ENCODE results near the gene MEF2C. TPM values are rescaled to one million over a fixed set of nuclear protein-coding genes. Genes with fewer than 3 reads are reported as not detected.

Gene MEF2C
- total and polyA plus RNA-seq, 2 of the 13 experiments (the other 11 are each of a cell fraction or from before 2014, with no cell fraction given): 0.02 TPM; not detected in 1

DNA sequence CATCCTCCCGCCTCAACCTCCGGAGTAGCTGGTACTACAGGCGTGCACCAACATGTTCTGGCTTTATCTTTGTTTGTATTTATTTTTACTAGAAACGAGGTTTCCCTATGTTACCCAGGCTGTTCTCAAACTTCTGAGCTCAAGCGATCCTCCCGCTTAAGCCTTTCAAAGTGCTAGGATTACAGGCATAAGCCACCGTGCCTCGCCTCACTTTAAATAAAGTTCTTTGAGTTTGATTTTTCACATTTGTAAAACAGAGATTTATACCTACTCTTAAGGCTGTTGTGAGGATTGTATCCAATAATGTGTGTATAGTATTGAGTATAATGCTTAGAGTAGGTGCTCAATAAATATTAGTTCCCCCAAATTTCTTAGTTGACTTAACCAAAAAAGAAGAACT, 75.7 kb downstream of the MEF2C start (continued):
- TF ChIP-seq NR0B2 (CRISPR knock-in tag; IDR thresholded peaks at IDR 0.05) (no peak), GLMP (CRISPR knock-in tag; IDR thresholded peaks at IDR 0.05; ENCODE audit: borderline replicate concordance) (no peak), ZNF263 (CRISPR knock-in tag; IDR thresholded peaks at IDR 0.05) (no peak), HOMEZ (CRISPR knock-in tag; IDR thresholded peaks at IDR 0.05; ENCODE audit: low read depth) (no peak), CEBPG (CRISPR knock-in tag; IDR thresholded peaks at IDR 0.05) (no peak), GTF2F1 (IDR thresholded peaks at IDR 0.05; ENCODE audit: low read length) (no peak), SRSF1 (optimal IDR thresholded peaks at IDR 0.05; ENCODE audit: low read depth, low read length) (no peak), ZNF598 (CRISPR knock-in tag; IDR thresholded peaks at IDR 0.05; ENCODE audit: borderline replicate concordance) (no peak), CREM (IDR thresholded peaks at IDR 0.05) (no peak), CREM (CRISPR knock-in tag; IDR thresholded peaks at IDR 0.05) (no peak), ZNF101 (CRISPR knock-in tag; IDR thresholded peaks at IDR 0.05; ENCODE audit: borderline replicate concordance, low read depth) (no peak), ZNF282 (IDR thresholded peaks at IDR 0.05; ENCODE audit: partially characterized antibody) (no peak), PCBP2 (optimal IDR thresholded peaks at IDR 0.05; ENCODE audit: low read depth, low read length, poor library complexity, severe bottlenecking) (no peak)
- TF ChIP-seq, protein P1, sequence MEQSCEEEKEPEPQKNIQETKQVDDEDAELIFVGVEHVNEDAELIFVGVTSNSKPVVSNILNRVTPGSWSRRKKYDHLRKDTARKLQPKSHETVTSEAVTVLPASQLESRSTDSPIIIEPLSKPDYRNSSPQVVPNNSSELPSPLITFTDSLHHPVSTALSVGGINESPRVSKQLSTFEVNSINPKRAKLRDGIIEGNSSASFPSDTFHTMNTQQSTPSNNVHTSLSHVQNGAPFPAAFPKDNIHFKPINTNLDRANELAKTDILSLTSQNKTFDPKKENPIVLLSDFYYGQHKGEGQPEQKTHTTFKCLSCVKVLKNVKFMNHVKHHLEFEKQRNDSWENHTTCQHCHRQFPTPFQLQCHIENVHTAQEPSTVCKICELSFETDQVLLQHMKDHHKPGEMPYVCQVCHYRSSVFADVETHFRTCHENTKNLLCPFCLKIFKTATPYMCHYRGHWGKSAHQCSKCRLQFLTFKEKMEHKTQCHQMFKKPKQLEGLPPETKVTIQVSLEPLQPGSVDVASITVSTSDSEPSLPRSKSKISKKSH (CRISPR knock-in tag; IDR thresholded peaks at IDR 0.05; ENCODE audit: borderline replicate concordance): no peak
